Measurements from ENCODE around the gene MRNIP. TPM values are rescaled to one million over a fixed set of nuclear protein-coding genes. Genes with fewer than 3 reads are reported as not detected.
"Not testable (repeated sequence)": the region's sequence is repeated elsewhere in the genome, so short reads cannot be mapped to it uniquely, and the experiment has no call there.

Gene MRNIP
- total RNA-seq, 1 experiment from 2014 or later, result 36.2 TPM

GRCh38 chr5:179872055-179872827 lies 13.6 kb upstream of the MRNIP start:
- ChIA-PET CTCF (no interaction called here), POLR2A (no interaction called here)
- DNase-seq (ENCODE audit: low read depth, low spot score), result no peak

GRCh38 chr5:179871533-179871932 lies 12.9 kb upstream of the MRNIP start:
- CTCF ChIA-PET; POLR2A ChIA-PET; H3K4me3 ChIP-seq (replicated peaks in 1 of 2; ENCODE audit: low read depth in 1 of 2, low read length in 2 of 2); BruUV-seq (replicated peaks); H3K9me3 ChIP-seq (ENCODE audit: control insufficient read depth in 1 of 2, insufficient read depth in 1 of 2, low read depth in 1 of 2, low read length in 2 of 2); H3K4me1 ChIP-seq (ENCODE audit: control insufficient read depth in 1 of 2, insufficient read depth in 2 of 2, low read length in 2 of 2); RAD21 ChIA-PET (ENCODE audit: low non-redundant PET in 1 of 2, low total read pairs in 2 of 2, uncharacterized antibody in 2 of 2, unreplicated experiment in 2 of 2); H3K9ac ChIP-seq (ENCODE audit: low read length); intact Hi-C loops (cut with micrococcal nuclease); H3K27ac ChIP-seq (ENCODE audit: low read depth, low read length); H4K20me1 ChIP-seq (ENCODE audit: insufficient read depth); H3K79me2 ChIP-seq (ENCODE audit: insufficient read depth, low read length); H3K9me2 ChIP-seq (ENCODE audit: insufficient read depth); H3K27me3 ChIP-seq (ENCODE audit: insufficient read depth, low read length); DNase-seq (ENCODE audit: low read depth, low spot score); H2AFZ ChIP-seq (ENCODE audit: low read depth, low read length, poor library complexity, severe bottlenecking); ATAC-seq; H3K4me2 ChIP-seq (ENCODE audit: low read length): not testable (repeated sequence)
- H3K36me3 ChIP-seq (ENCODE audit: control insufficient read depth in 1 of 2, insufficient read depth in 2 of 2, low read length in 2 of 2), result peaks cover 26 to 47% of the 10 kb centered on the region in 2 experiments

More at GRCh38 chr5:179872055-179872827, 13.6 kb upstream of the MRNIP start:
- Histone ChIP-seq H3K9me3 (ENCODE audit: control insufficient read depth in 1 of 2, insufficient read depth in 1 of 2, low read depth in 1 of 2, low read length in 2 of 2) (no peaks in the 10 kb centered on the region), H2AFZ (ENCODE audit: low read depth, low read length, poor library complexity, severe bottlenecking) (no peak overlapping the region), H3K4me2 (ENCODE audit: low read length) (no peak overlapping the region), H3K36me3 (ENCODE audit: control insufficient read depth in 1 of 2, insufficient read depth in 2 of 2, low read length in 2 of 2) (peaks cover 24 to 47% of the 10 kb centered on the region in 2 experiments), H3K79me2 (ENCODE audit: insufficient read depth, low read length) (no peaks in the 10 kb centered on the region), H3K4me3 (replicated peaks in 1 of 2; ENCODE audit: low read depth in 1 of 2, low read length in 2 of 2) (no peak overlapping the region), H3K27me3 (ENCODE audit: insufficient read depth, low read length) (no peaks in the 10 kb centered on the region), H3K4me1 (ENCODE audit: control insufficient read depth in 1 of 2, insufficient read depth in 2 of 2, low read length in 2 of 2) (no peaks in the 10 kb centered on the region), H3K27ac (ENCODE audit: low read depth, low read length) (no peak overlapping the region), H3K9me2 (ENCODE audit: insufficient read depth) (no peaks in the 10 kb centered on the region), H4K20me1 (ENCODE audit: insufficient read depth) (no peaks in the 10 kb centered on the region), H3K9ac (ENCODE audit: low read length) (no peak overlapping the region)
- TF ChIP-seq ATF3 (IDR thresholded peaks at IDR 0.05), result no peak
- TF ChIP-seq ELF1 (IDR thresholded peaks at IDR 0.05; ENCODE audit: borderline replicate concordance, low read depth), result no peak
- no peak for TF ChIP-seq FOSL1 (IDR thresholded peaks at IDR 0.05; ENCODE audit: low read depth)
- no peak for TF ChIP-seq RAD21 (IDR thresholded peaks at IDR 0.05; ENCODE audit: low read depth)
- no peak for TF ChIP-seq YY1 (IDR thresholded peaks at IDR 0.05; ENCODE audit: extremely low read depth, insufficient replicate concordance, low read depth, low read length)
- TF ChIP-seq ZBTB33 (IDR thresholded peaks at IDR 0.05; ENCODE audit: extremely low read depth, insufficient replicate concordance, low read length), result no peak
- TF ChIP-seq SIN3A (IDR thresholded peaks at IDR 0.05; ENCODE audit: low read depth), result no peak
- no peak for TF ChIP-seq CBX3 (IDR thresholded peaks at IDR 0.05; ENCODE audit: low read depth)
- no peak for TF ChIP-seq TCF7L2 (IDR thresholded peaks at IDR 0.05; ENCODE audit: borderline replicate concordance, extremely low read depth, insufficient read depth, insufficient read length)
- no peak for TF ChIP-seq ZFX (IDR thresholded peaks at IDR 0.05)
- no peak for TF ChIP-seq EZH2 (IDR thresholded peaks at IDR 0.05)
- RAD21 ChIA-PET (ENCODE audit: low non-redundant PET in 1 of 2, low total read pairs in 2 of 2, uncharacterized antibody in 2 of 2, unreplicated experiment in 2 of 2), result no interaction called here
- no peak for ATAC-seq
- BruUV-seq (replicated peaks), result no TSS peak
- intact Hi-C loops (cut with micrococcal nuclease), result no loop called here
